WTC11 (cell line): ENCODE measurements around the gene SPESP1. TPM values are rescaled to one million over a fixed set of nuclear protein-coding genes. Genes with fewer than 3 reads are reported as not detected.

Experiments
- ATAC-seq: fragments of 200-7000 bp; cut with Tn5 transposase; 2 replicates; pipeline ENCODE4 v1.10.0; 2021; ENCODE audit warnings: mild to moderate bottlenecking, moderate library complexity
- CTCF ChIA-PET: fragments of 300-600 bp; sonication (Branson Sonifier 250); formaldehyde crosslinking; loops from one replicate; lab custom pipeline; 2021; ENCODE audit warnings: antibody characterized with exemption; lab: Charles Lee
- POLR2A ChIA-PET: fragments of 350-600 bp; sonication (Branson Sonifier 250); formaldehyde crosslinking; loops from one replicate; lab custom pipeline; 2021; ENCODE audit warnings: antibody characterized with exemption; lab: Charles Lee
- DNase-seq: peaks from one replicate; pipeline ENCODE4 v3.0.0; 2021; ENCODE audit warnings: low spot score
- H3K27ac Mint-ChIP-seq: 2 replicates; pipeline ENCODE4 v1.8.0; 2021; ENCODE audit warnings: mixed read lengths
- H3K27me3 Mint-ChIP-seq: 2 replicates; pipeline ENCODE4 v1.8.0; 2021; ENCODE audit warnings: low read depth, mild to moderate bottlenecking, moderate library complexity, mixed read lengths
- H3K36me3 Mint-ChIP-seq: 2 replicates; pipeline ENCODE4 v1.8.0; 2021; ENCODE audit warnings: mixed read lengths
- H3K4me1 Mint-ChIP-seq: 2 replicates; pipeline ENCODE4 v1.8.0; 2022; ENCODE audit warnings: mixed read lengths
- H3K4me3 Mint-ChIP-seq: 2 replicates; pipeline ENCODE4 v1.8.0; 2021; ENCODE audit warnings: mild to moderate bottlenecking, moderate library complexity, mixed read lengths
- H3K9me3 Mint-ChIP-seq: 2 replicates; pipeline ENCODE4 v1.8.0; 2021; ENCODE audit warnings: mixed read lengths
- ATF6 ChIP-seq: sonication (generic); formaldehyde crosslinking; IDR thresholded peaks from 2 replicates; pipeline ENCODE4 v1.8.1; 2023; ENCODE audit warnings: mild to moderate bottlenecking, missing genetic modification reagents
- CBFB ChIP-seq: sonication (generic); formaldehyde crosslinking; IDR thresholded peaks from 2 replicates; pipeline ENCODE4 v1.8.1; 2022; ENCODE audit warnings: mild to moderate bottlenecking, low read depth, missing genetic modification reagents
- CREM ChIP-seq: sonication (generic); formaldehyde crosslinking; IDR thresholded peaks from 2 replicates; pipeline ENCODE4 v1.8.1; 2022; ENCODE audit warnings: mild to moderate bottlenecking, missing genetic modification reagents, moderate library complexity
- E2F1 ChIP-seq: sonication (generic); formaldehyde crosslinking; IDR thresholded peaks from 2 replicates; pipeline ENCODE4 v1.8.0; 2022; ENCODE audit warnings: mild to moderate bottlenecking, missing genetic modification reagents
- EMX1 ChIP-seq: fragments of 250-450 bp; sonication (Bioruptor Pico); IDR thresholded peaks from 2 replicates; pipeline ENCODE4 v1.8.0; 2021; ENCODE audit warnings: mild to moderate bottlenecking
- FOXK1 ChIP-seq: sonication (generic); formaldehyde crosslinking; IDR thresholded peaks from 2 replicates; pipeline ENCODE4 v1.8.0; 2022; ENCODE audit warnings: mild to moderate bottlenecking, moderate library complexity, missing genetic modification reagents
- JUN ChIP-seq: sonication (generic); formaldehyde crosslinking; IDR thresholded peaks from 2 replicates; pipeline ENCODE4 v1.8.0; 2023; ENCODE audit warnings: mild to moderate bottlenecking, missing genetic modification reagents
- NR1H2 ChIP-seq: sonication (generic); formaldehyde crosslinking; IDR thresholded peaks from 2 replicates; pipeline ENCODE4 v1.9.0; 2021; ENCODE audit warnings: mild to moderate bottlenecking, moderate library complexity, missing genetic modification reagents
- PRRX2 ChIP-seq: fragments of 250-450 bp; sonication (Bioruptor Pico); IDR thresholded peaks from 2 replicates; pipeline ENCODE4 v1.8.0; 2021; ENCODE audit warnings: mild to moderate bottlenecking
- TEAD1 ChIP-seq: sonication (generic); formaldehyde crosslinking; IDR thresholded peaks from 2 replicates; pipeline ENCODE4 v1.8.0; 2022; ENCODE audit warnings: mild to moderate bottlenecking, missing genetic modification reagents
- TP53 ChIP-seq: sonication (generic); formaldehyde crosslinking; IDR thresholded peaks from 2 replicates; pipeline ENCODE4 v1.8.1; 2023; ENCODE audit warnings: mild to moderate bottlenecking, missing genetic modification reagents
- USF2 ChIP-seq: sonication (generic); formaldehyde crosslinking; IDR thresholded peaks from 2 replicates; pipeline ENCODE4 v1.8.1; 2023; ENCODE audit warnings: mild to moderate bottlenecking, missing genetic modification reagents, moderate library complexity
- ZNF219 ChIP-seq: sonication (generic); formaldehyde crosslinking; IDR thresholded peaks from 2 replicates; pipeline ENCODE4 v1.8.0; 2023; ENCODE audit warnings: missing genetic modification reagents, mild to moderate bottlenecking, borderline replicate concordance
- ZNF317 ChIP-seq: sonication (generic); formaldehyde crosslinking; IDR thresholded peaks from 2 replicates; pipeline ENCODE4 v1.8.1; 2023; ENCODE audit warnings: low read depth, mild to moderate bottlenecking, moderate library complexity, missing genetic modification reagents, borderline replicate concordance
- ZNF423 ChIP-seq: fragments of 250-450 bp; sonication (Bioruptor Pico); IDR thresholded peaks from 2 replicates; pipeline ENCODE4 v2.1.2; 2022; ENCODE audit warnings: mild to moderate bottlenecking, moderate library complexity
- ZNF512 ChIP-seq: sonication (generic); formaldehyde crosslinking; IDR thresholded peaks from 2 replicates; pipeline ENCODE4 v1.8.1; 2022; ENCODE audit warnings: missing genetic modification reagents, borderline replicate concordance
- ZNF532 ChIP-seq: fragments of 250-450 bp; sonication (Bioruptor Pico); IDR thresholded peaks from 2 replicates; pipeline ENCODE4 v1.9.0; 2021; ENCODE audit warnings: mild to moderate bottlenecking, borderline replicate concordance
- total RNA-seq: library from RNA; stranded (reverse); gene quantifications from 3 replicates; pipeline ENCODE4 v1.2.3, GENCODE V29; 2021
- TF ChIP-seq, protein P1 (sequence below): fragments of 250-450 bp; sonication (Bioruptor Pico); IDR thresholded peaks from 2 replicates; pipeline ENCODE4 v1.9.0; 2021; ENCODE audit warnings: mild to moderate bottlenecking
- TF ChIP-seq, protein P2 (sequence below): sonication (generic); formaldehyde crosslinking; IDR thresholded peaks from 2 replicates; pipeline ENCODE4 v1.8.0; 2022; ENCODE audit warnings: mild to moderate bottlenecking, missing genetic modification reagents

SPESP1 gene
- total RNA-seq, 1 experiment from 2014 or later: not detected

- Mint-ChIP-seq H3K27ac (no peak overlapping the region), H3K27me3 (peaks cover 32% of the 10 kb centered on the region), H3K4me3 (no peak overlapping the region), H3K9me3 (peaks cover 26% of the 10 kb centered on the region), H3K36me3 (peaks cover 21% of the 10 kb centered on the region), H3K4me1 (peaks cover 26% of the 10 kb centered on the region)
- no peak for DNase-seq
- CTCF ChIA-PET: interaction anchor here (1.0 to 2.1 kb wide), 4 partner anchors 41 to 317 kb away, joined by 3 to 14 read pairs (median 4); no protein-coding TSS in a partner anchor
- POLR2A ChIA-PET: no interaction called here
- ATAC-seq: peak; percentile 96
- TF ChIP-seq ATF6 (CRISPR knock-in tag): no peak
- TF ChIP-seq CBFB: no peak
- TF ChIP-seq ZNF317 (CRISPR knock-in tag): no peak
Observed at GRCh38 chr15:68990231-68990991, 60.1 kb downstream of the SPESP1 start.

DNA sequence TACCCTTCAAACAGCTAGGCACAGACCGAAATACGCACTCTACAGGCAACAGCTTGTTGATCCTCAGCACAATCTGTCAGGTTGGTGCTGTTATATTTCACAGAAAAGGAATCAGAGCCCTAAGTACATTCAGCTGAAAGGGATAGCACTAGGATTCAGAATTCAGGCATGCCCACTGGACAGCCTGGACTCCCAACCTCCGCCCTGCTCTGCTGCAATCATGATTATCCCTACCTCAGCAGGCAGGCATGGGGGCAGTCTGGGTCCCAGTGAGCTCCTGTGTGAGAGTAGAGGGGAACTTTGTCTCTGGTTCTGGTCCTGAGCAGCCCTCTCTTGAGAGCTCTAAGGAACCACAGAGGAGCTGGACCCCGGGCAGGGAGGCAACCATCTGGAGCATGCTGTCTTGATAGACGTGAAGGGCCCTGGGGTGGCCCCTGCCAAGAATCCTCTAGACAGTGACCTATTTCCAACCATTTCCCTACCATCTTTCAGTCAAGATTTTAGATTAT is 60.7 kb downstream of the SPESP1 start:
- Mint-ChIP-seq H3K27me3 (peaks cover 32% of the 10 kb centered on the region), H3K36me3 (peaks cover 21% of the 10 kb centered on the region), H3K4me3 (no peak overlapping the region), H3K9me3 (peaks cover 26% of the 10 kb centered on the region), H3K4me1 (peaks cover 26% of the 10 kb centered on the region), H3K27ac (no peak overlapping the region)
- ATAC-seq: no peak
- ChIA-PET POLR2A (no interaction called here), CTCF (interaction anchor here (1.0 to 2.1 kb wide), 4 partner anchors 41 to 317 kb away, joined by 3 to 14 read pairs (median 4); no protein-coding TSS in a partner anchor)
- DNase-seq: no peak
- TF ChIP-seq ZNF423 (CRISPR knock-in tag): no peak
- no peak for TF ChIP-seq TEAD1 (CRISPR knock-in tag)
- TF ChIP-seq ZNF532: no peak
- no peak for TF ChIP-seq NR1H2 (CRISPR knock-in tag)
- TF ChIP-seq ZNF512 (CRISPR knock-in tag): no peak
- TF ChIP-seq, protein P1, sequence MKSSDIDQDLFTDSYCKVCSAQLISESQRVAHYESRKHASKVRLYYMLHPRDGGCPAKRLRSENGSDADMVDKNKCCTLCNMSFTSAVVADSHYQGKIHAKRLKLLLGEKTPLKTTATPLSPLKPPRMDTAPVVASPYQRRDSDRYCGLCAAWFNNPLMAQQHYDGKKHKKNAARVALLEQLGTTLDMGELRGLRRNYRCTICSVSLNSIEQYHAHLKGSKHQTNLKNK (CRISPR knock-in tag): no peak
- no peak for TF ChIP-seq ZNF317 (CRISPR knock-in tag)
- no peak for TF ChIP-seq FOXK1 (CRISPR knock-in tag)
- no peak for TF ChIP-seq JUN (CRISPR knock-in tag)

DNA sequence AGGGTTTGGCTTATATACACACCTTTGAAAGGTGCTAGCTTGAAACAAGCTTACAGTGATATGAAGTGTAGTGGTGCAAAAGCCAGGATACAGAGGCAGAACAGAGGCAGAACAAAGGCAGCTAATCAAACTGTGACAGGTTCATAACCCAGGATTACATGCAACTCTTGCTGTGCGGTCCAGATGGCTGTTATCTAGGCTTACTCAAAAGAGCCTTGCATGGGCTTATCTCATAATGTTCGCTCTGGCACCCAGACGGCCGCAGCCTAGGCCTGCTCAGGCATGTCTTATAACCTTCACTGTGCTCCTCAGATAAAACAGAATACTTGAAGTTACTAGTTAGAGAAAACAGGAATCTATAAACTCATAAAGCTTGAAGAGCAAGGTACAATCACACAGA is 61.4 kb downstream of the SPESP1 start:
- peaks cover 21% of the 10 kb centered on the region for H3K36me3 Mint-ChIP-seq
- ChIA-PET CTCF (interaction anchor here (2.1 kb wide), 1 partner anchor 40 kb away, joined by 14 read pairs; no protein-coding TSS in a partner anchor), POLR2A (no interaction called here)
- H3K9me3 Mint-ChIP-seq: peaks cover 26% of the 10 kb centered on the region
- ATAC-seq (no peak), DNase-seq (no peak)
- H3K4me3 Mint-ChIP-seq: no peak overlapping the region
- H3K27me3 Mint-ChIP-seq: peaks cover 32% of the 10 kb centered on the region
- no peak overlapping the region for H3K27ac Mint-ChIP-seq
- H3K4me1 Mint-ChIP-seq: peaks cover 26% of the 10 kb centered on the region
- TF ChIP-seq PRRX2 (CRISPR knock-in tag): no peak
- TF ChIP-seq ZNF219 (CRISPR knock-in tag): no peak
- no peak for TF ChIP-seq NR1H2 (CRISPR knock-in tag)
- TF ChIP-seq CREM (CRISPR knock-in tag): no peak
- TF ChIP-seq USF2 (CRISPR knock-in tag): no peak
- TF ChIP-seq, protein P2, sequence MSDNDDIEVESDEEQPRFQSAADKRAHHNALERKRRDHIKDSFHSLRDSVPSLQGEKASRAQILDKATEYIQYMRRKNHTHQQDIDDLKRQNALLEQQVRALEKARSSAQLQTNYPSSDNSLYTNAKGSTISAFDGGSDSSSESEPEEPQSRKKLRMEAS (CRISPR knock-in tag): no peak
- no peak for TF ChIP-seq TP53 (CRISPR knock-in tag)
- no peak for TF ChIP-seq E2F1 (CRISPR knock-in tag)
- no peak for TF ChIP-seq EMX1
- TF ChIP-seq, protein P1 (CRISPR knock-in tag): no peak
